IMR-90 (cell line): ENCODE measurements around the gene ZNF473. TPM values are rescaled to one million over a fixed set of nuclear protein-coding genes. Genes with fewer than 3 reads are reported as not detected.

ENCODE experiments used
- ATAC-seq: fragments of 200-7000 bp; cut with Tn5 transposase; 2 replicates; pipeline ENCODE4 v1.9.1; 2020; ENCODE audit warnings: low read depth, mild to moderate bottlenecking, moderate library complexity
- BruUV-seq: library from RNA; stranded (reverse); fragments of 400-500 nt; replicated peaks from 2 replicates; lab custom pipeline; 2021; lab: Mats Ljungman, UMichigan
- CTCF ChIA-PET: fragments of 300-600 bp; formaldehyde crosslinking; extraction: SDS; loops from one replicate; lab custom pipeline; 2021; ENCODE audit warnings: antibody characterized with exemption; lab: Yijun Ruan, JAX
- POLR2A ChIA-PET: fragments of 300-600 bp; sonication (Branson Sonifier 250); formaldehyde crosslinking; loops from one replicate; lab custom pipeline; 2022; ENCODE audit warnings: antibody characterized with exemption; ENCODE audit not compliant: unreplicated experiment; lab: Charles Lee
- DNase-seq: peaks from one replicate; pipeline ENCODE4 v3.0.0; 2013
- H2AFZ ChIP-seq: replicated peaks from 2 replicates; pipeline ENCODE3; 2013; ENCODE audit warnings: low read length, mild to moderate bottlenecking; ENCODE audit not compliant: poor library complexity
- H2AK5ac ChIP-seq: 2 replicates; pipeline ENCODE4 v1.6.1; 2013; ENCODE audit warnings: low read depth, low read length, inconsistent platforms
- H2AK9ac ChIP-seq: replicated peaks from 2 replicates; pipeline ENCODE3; 2013; ENCODE audit warnings: mild to moderate bottlenecking, low read depth, low read length, moderate library complexity; ENCODE audit not compliant: poor library complexity
- H2BK120ac ChIP-seq: 2 replicates; pipeline ENCODE4 v1.6.1; 2013; ENCODE audit warnings: low read depth, low read length, inconsistent platforms
- H2BK15ac ChIP-seq: 3 replicates; pipeline ENCODE4 v1.6.1; 2013; ENCODE audit warnings: low read depth, low read length, inconsistent platforms
- H2BK20ac ChIP-seq: 2 replicates; pipeline ENCODE4 v1.6.1; 2013; ENCODE audit warnings: low read depth, mild to moderate bottlenecking, inconsistent platforms, low read length, moderate library complexity
- H2BK5ac ChIP-seq: 2 replicates; pipeline ENCODE4 v1.6.1; 2013; ENCODE audit warnings: mild to moderate bottlenecking, low read depth, low read length, inconsistent platforms; ENCODE audit not compliant: poor library complexity, severe bottlenecking
- H3K14ac ChIP-seq: replicated peaks from 2 replicates; pipeline ENCODE4 v1.6.1; 2013; ENCODE audit warnings: low read depth, low read length, inconsistent platforms
- H3K18ac ChIP-seq: 2 replicates; pipeline ENCODE4 v1.6.1; 2013; ENCODE audit warnings: low read depth, low read length, control low read depth
- H3K23ac ChIP-seq: 2 replicates; pipeline ENCODE4 v1.6.1; 2013; ENCODE audit warnings: low read depth, low read length, inconsistent platforms
- H3K27ac ChIP-seq: 2 replicates; pipeline ENCODE4 v1.5.1; 2013; ENCODE audit warnings: mild to moderate bottlenecking, control low read depth, low read length; ENCODE audit not compliant: insufficient read depth
- H3K27me3 ChIP-seq: 2 replicates; pipeline ENCODE4 v1.6.1; 2013; ENCODE audit warnings: low read length; ENCODE audit not compliant: control insufficient read depth, insufficient read depth
- H3K36me3 ChIP-seq: 2 replicates; pipeline ENCODE4 v1.6.1; 2013; ENCODE audit warnings: low read length, mixed read lengths; ENCODE audit not compliant: control insufficient read depth, insufficient read depth
- H3K4ac ChIP-seq: 2 replicates; pipeline ENCODE4 v1.6.1; 2013; ENCODE audit warnings: low read depth, low read length, inconsistent platforms
- H3K4me1 ChIP-seq: 2 replicates; pipeline ENCODE4 v1.6.1; 2013; ENCODE audit warnings: low read length, mixed read lengths; ENCODE audit not compliant: control insufficient read depth, insufficient read depth
- H3K4me2 ChIP-seq: 2 replicates; pipeline ENCODE4 v1.6.1; 2013; ENCODE audit warnings: low read depth, mild to moderate bottlenecking, control low read depth, low read length, moderate library complexity
- H3K4me3 ChIP-seq: 2 replicates; pipeline ENCODE4 v1.5.1; 2013; ENCODE audit warnings: low read depth, mild to moderate bottlenecking, control low read depth, low read length, moderate library complexity; ENCODE audit not compliant: insufficient read depth
- H3K56ac ChIP-seq: 2 replicates; pipeline ENCODE4 v1.6.1; 2013; ENCODE audit warnings: low read length, inconsistent platforms; ENCODE audit not compliant: insufficient read depth; ENCODE audit errors: extremely low read depth
- H3K79me1 ChIP-seq, 2 experiments: 2 replicates each; pipeline ENCODE4 v1.6.1; 2013; ENCODE audit warnings: low read length in 2 of 2, inconsistent platforms in 1 of 2, low read depth in 1 of 2
- H3K9ac ChIP-seq: 2 replicates; pipeline ENCODE4 v1.6.1; 2013; ENCODE audit warnings: low read depth, low read length, control low read depth
- H3K9me1 ChIP-seq: 2 replicates; pipeline ENCODE4 v1.6.1; 2013; ENCODE audit warnings: low read length, inconsistent platforms; ENCODE audit not compliant: insufficient read depth
- H3K9me3 ChIP-seq: 2 replicates; pipeline ENCODE4 v1.6.1; 2013; ENCODE audit warnings: low read length; ENCODE audit not compliant: control insufficient read depth, insufficient read depth
- H4K20me1 ChIP-seq: 2 replicates; pipeline ENCODE4 v1.6.1; 2013; ENCODE audit warnings: low read length, inconsistent platforms; ENCODE audit not compliant: insufficient read depth
- H4K5ac ChIP-seq: 2 replicates; pipeline ENCODE4 v1.6.1; 2013; ENCODE audit warnings: mild to moderate bottlenecking, low read depth, low read length, control low read depth
- H4K8ac ChIP-seq, 2 experiments: 2 replicates each; pipeline ENCODE4 v1.6.1; 2013; ENCODE audit warnings: low read depth in 2 of 2, low read length in 2 of 2, control low read depth in 1 of 2, inconsistent platforms in 1 of 2
- H4K91ac ChIP-seq: 2 replicates; pipeline ENCODE4 v1.6.1; 2013; ENCODE audit warnings: low read depth, low read length, inconsistent platforms; ENCODE audit not compliant: insufficient read depth
- RFX5 ChIP-seq: IDR thresholded peaks from 2 replicates; pipeline ENCODE4 v1.8.0; 2012; ENCODE audit warnings: low read depth, mild to moderate bottlenecking, low read length, moderate library complexity
- WGBS, 2 experiments: methylation state at CpG; one replicate each; pipeline versions ENCODE4 v1.1.5 to v1.1.7; 2013; ENCODE audit warnings: missing lambda C conversion rate in 2 of 2; ENCODE audit not compliant: insufficient read length in 1 of 2; ENCODE audit errors: extremely low coverage in 2 of 2; 5-methylcytosine and 5-hydroxymethylcytosine counted together
- dilution Hi-C: fragments of 300-500 bp; cut with HindIII; formaldehyde crosslinking; loops from one replicate; pipeline ENCODE4 v1.14.3; 2018; ENCODE audit warnings: low sequenced_read_pairs; ENCODE audit not compliant: unreplicated experiment
- in situ Hi-C: fragments of 300-500 bp; cut with MboI; formaldehyde crosslinking; loops from 3 replicates; pipeline ENCODE4 v1.14.3; 2019; ENCODE audit warnings: low sequenced_read_pairs, inconsistent platforms, mixed read lengths
- intact Hi-C: fragments of 100-400 bp; cut with micrococcal nuclease; formaldehyde crosslinking; loops from 2 replicates; pipeline ENCODE4 v1.10.0; 2022
- polyA plus RNA-seq, 3 experiments: library from polyadenylated mRNA; depleted of rRNA; stranded (reverse); fragments of >200 nt; gene quantifications; 2 replicates each; pipeline ENCODE4 v1.2.3, GENCODE V29; 2012; ENCODE audit warnings: low replicate concordance in 1 of 3
- total RNA-seq: library from RNA; depleted of rRNA; stranded (reverse); fragments of >200 nt; gene quantifications from 2 replicates; pipeline ENCODE4 v1.2.3, GENCODE V29; 2012
- TF ChIP-seq, protein P1 (sequence below): fragments of 150-350 bp; IDR thresholded peaks from 2 replicates; pipeline ENCODE4 v1.6.1; 2017; ENCODE audit warnings: mild to moderate bottlenecking, antibody characterized with exemption, low read length, low read depth

ZNF473 gene
- total and polyA plus RNA-seq, 2 of the 4 experiments (the other 2 are of a cell fraction), result 4.5 to 13.3 TPM

DNA sequence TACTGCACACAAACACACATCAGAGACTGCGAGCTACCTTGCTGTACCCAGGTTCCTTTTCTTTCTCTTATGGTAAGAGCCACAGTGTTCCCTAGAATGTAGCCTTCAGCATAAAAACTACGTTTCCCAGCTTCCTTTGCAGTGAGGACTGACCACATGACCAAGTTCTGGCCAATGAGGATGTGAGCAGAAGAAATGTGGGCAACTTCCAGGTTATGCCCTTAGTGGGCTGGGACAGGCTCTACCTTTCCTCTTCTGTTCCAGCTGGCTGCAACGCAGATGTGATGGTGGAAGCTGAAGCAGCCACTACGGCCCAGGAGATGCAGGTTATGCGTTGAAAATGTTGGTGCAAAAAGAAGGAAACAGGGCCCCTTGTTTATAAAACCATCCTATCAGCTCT, 28.1 kb upstream of the ZNF473 start:
- no peak overlapping the region for H3K56ac ChIP-seq
- H3K79me1 ChIP-seq, result peaks cover 2 to 26% of the 10 kb centered on the region in 2 experiments
- H2BK20ac ChIP-seq, result no peak overlapping the region
- no peak overlapping the region for H3K18ac ChIP-seq
- no TSS peak for BruUV-seq
- no peaks in the 10 kb centered on the region for H3K27me3 ChIP-seq
- peak overlapping the region; percentile 58 for H2AFZ ChIP-seq
- ChIA-PET CTCF (no interaction called here), POLR2A (no interaction called here)
- no peak overlapping the region for H4K5ac ChIP-seq
- no CpG with 5 or more reads among the region's 5 CpGs for WGBS, 2 experiments
- H2BK5ac ChIP-seq, result no peak overlapping the region
- H2BK120ac ChIP-seq, result no peak overlapping the region
- TF ChIP-seq, protein P1, sequence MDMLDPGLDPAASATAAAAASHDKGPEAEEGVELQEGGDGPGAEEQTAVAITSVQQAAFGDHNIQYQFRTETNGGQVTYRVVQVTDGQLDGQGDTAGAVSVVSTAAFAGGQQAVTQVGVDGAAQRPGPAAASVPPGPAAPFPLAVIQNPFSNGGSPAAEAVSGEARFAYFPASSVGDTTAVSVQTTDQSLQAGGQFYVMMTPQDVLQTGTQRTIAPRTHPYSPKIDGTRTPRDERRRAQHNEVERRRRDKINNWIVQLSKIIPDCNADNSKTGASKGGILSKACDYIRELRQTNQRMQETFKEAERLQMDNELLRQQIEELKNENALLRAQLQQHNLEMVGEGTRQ, result peak; percentile 83
- TF ChIP-seq RFX5, result no peak
- H3K4me2 ChIP-seq, result no peak overlapping the region
- no peak overlapping the region for H4K91ac ChIP-seq
- no peak overlapping the region for H3K4me3 ChIP-seq
- no peak overlapping the region for H3K27ac ChIP-seq
- H3K9me1 ChIP-seq, result peaks cover 6% of the 10 kb centered on the region
- H3K14ac ChIP-seq, result no peak overlapping the region
- ATAC-seq, result peak; percentile 37; the same call in 1 of the 2 replicates
- H4K20me1 ChIP-seq, result peaks cover 14% of the 10 kb centered on the region
- H2AK5ac ChIP-seq, result no peak overlapping the region
- H3K36me3 ChIP-seq, result peaks cover 76% of the 10 kb centered on the region
- in situ Hi-C loops (no loop called here), intact Hi-C loops (no loop called here), dilution Hi-C loops (no loop called here)
- H3K4me1 ChIP-seq, result no peaks in the 10 kb centered on the region
- H2AK9ac ChIP-seq, result peak overlapping the region; percentile 24
- no peak overlapping the region for H3K23ac ChIP-seq
- H2BK15ac ChIP-seq, result no peak overlapping the region
- H3K4ac ChIP-seq, result no peak overlapping the region
- H4K8ac ChIP-seq, result no peak overlapping the region
- no peak overlapping the region for H3K9ac ChIP-seq
- no peaks in the 10 kb centered on the region for H3K9me3 ChIP-seq
- peak; percentile 13 for DNase-seq
